GM12891 (cell line): ENCODE measurements around the gene ABCC1.

Source experiments
- PAX5 ChIP-seq: IDR thresholded peaks from 2 replicates; pipeline ENCODE4 v1.6.1; 2011; ENCODE audit warnings: low read length, moderate library complexity, mild to moderate bottlenecking; ENCODE audit not compliant: insufficient read depth, severe bottlenecking
- POLR2A ChIP-seq: IDR thresholded peaks from 2 replicates; pipeline ENCODE4 v1.6.1; 2011; ENCODE audit warnings: low read depth, low read length, control low read depth
- POLR2AphosphoS5 ChIP-seq: IDR thresholded peaks from 2 replicates; pipeline ENCODE4 v1.6.1; 2011; ENCODE audit warnings: low read depth, low read length, control low read depth
- SPI1 ChIP-seq: IDR thresholded peaks from 2 replicates; pipeline ENCODE4 v1.6.1; 2011; ENCODE audit warnings: low read depth, low read length, control low read depth
- TAF1 ChIP-seq: IDR thresholded peaks from 2 replicates; pipeline ENCODE4 v1.6.1; 2011; ENCODE audit warnings: low read depth, low read length, control low read depth

GRCh38 chr16:16136588-16136987 is 187.2 kb downstream of the ABCC1 start:
- TF ChIP-seq POLR2A = no peak
- no peak for TF ChIP-seq POLR2AphosphoS5
- TF ChIP-seq PAX5 = no peak
- no peak for TF ChIP-seq TAF1
- TF ChIP-seq SPI1 = no peak
